HEK293 (cell line): ENCODE data around the gene AGTR1.

ENCODE experiments used
- BCL11A ChIP-seq: fragments of 450-650 bp; formaldehyde crosslinking; IDR thresholded peaks from 2 replicates; pipeline ENCODE4 v1.5.1; 2016; ENCODE audit warnings: low read depth, missing biosample characterization, missing genetic modification characterization
- CTCF ChIP-seq: fragments of 450-650 bp; formaldehyde crosslinking; IDR thresholded peaks from 2 replicates; pipeline ENCODE4 v1.5.1; 2016; ENCODE audit warnings: missing biosample characterization, missing genetic modification characterization
- KLF1 ChIP-seq: fragments of 450-650 bp; formaldehyde crosslinking; IDR thresholded peaks from 2 replicates; pipeline ENCODE4 v1.5.1; 2016; ENCODE audit warnings: missing biosample characterization, missing genetic modification characterization
- SP2 ChIP-seq: fragments of 450-650 bp; formaldehyde crosslinking; IDR thresholded peaks from 2 replicates; pipeline ENCODE4 v1.5.1; 2016; ENCODE audit warnings: missing biosample characterization, missing genetic modification characterization
- ZFP3 ChIP-seq: fragments of 450-650 bp; formaldehyde crosslinking; IDR thresholded peaks from 2 replicates; pipeline ENCODE4 v1.5.1; 2016; ENCODE audit warnings: low read depth, missing biosample characterization, missing genetic modification characterization
- ZNF174 ChIP-seq: fragments of 450-650 bp; formaldehyde crosslinking; IDR thresholded peaks from 2 replicates; pipeline ENCODE4 v1.5.0; 2017; ENCODE audit warnings: missing biosample characterization, mild to moderate bottlenecking, missing genetic modification characterization
- ZNF18 ChIP-seq: fragments of 450-650 bp; formaldehyde crosslinking; IDR thresholded peaks from 2 replicates; pipeline ENCODE4 v1.5.1; 2016; ENCODE audit warnings: missing biosample characterization, missing genetic modification characterization
- ZNF423 ChIP-seq: fragments of 450-650 bp; formaldehyde crosslinking; IDR thresholded peaks from 2 replicates; pipeline ENCODE4 v1.5.1; 2016; ENCODE audit warnings: missing biosample characterization, missing genetic modification characterization
- ZNF654 ChIP-seq: fragments of 450-650 bp; formaldehyde crosslinking; IDR thresholded peaks from 2 replicates; pipeline ENCODE4 v1.5.1; 2016; ENCODE audit warnings: low read depth, missing biosample characterization, missing genetic modification characterization

GRCh38 chr3:148718982-148719862 is 21.5 kb downstream of the AGTR1 start:
- TF ChIP-seq BCL11A: no peak
- TF ChIP-seq SP2: no peak
- no peak for TF ChIP-seq ZNF423 (tag by site-specific recombination)
- no peak for TF ChIP-seq CTCF (tag by site-specific recombination)
- TF ChIP-seq ZFP3: no peak
- TF ChIP-seq ZNF174 (tag by site-specific recombination): no peak
- no peak for TF ChIP-seq ZNF18 (tag by site-specific recombination)
- peak; percentile 46 for TF ChIP-seq ZNF654
- TF ChIP-seq KLF1 (tag by site-specific recombination): no peak
